Measurements from ENCODE around the gene UQCRHL.
A peak's percentile ranks its signal among the peaks of the same experiment; 100 is the strongest.
"Not testable (repeated sequence)": the region's sequence is repeated elsewhere in the genome, so short reads cannot be mapped to it uniquely, and the experiment has no call there.

UQCRHL gene

DNA sequence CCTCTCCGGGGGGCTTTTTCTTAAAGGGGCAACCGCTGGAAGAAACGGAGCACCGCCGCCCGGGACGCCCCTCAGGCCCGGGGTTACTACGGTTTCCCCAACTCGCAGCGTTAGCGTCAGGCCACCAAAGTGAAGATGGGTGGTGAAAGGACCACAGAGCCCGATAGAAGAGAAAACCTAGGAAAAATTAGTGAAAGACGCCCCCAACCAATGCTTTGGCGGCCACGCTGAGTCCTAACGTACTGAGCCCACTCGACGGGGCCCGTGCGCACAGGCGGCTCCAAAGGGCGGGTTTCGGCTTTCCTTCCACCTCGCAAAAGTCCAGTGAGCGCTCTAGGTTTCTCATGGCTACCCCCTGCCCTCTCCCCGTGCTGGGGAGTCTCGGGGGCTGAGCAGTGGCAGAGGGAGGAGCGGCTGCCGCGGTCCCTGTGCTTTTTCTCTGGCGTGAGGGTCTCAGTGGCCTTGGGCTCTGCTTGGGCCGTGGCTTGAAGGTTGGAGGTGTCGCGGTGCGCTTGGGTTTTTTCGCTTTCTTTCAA, 27.8 kb upstream of the UQCRHL start:
- DNase-seq, result peak; percentile 86

DNA sequence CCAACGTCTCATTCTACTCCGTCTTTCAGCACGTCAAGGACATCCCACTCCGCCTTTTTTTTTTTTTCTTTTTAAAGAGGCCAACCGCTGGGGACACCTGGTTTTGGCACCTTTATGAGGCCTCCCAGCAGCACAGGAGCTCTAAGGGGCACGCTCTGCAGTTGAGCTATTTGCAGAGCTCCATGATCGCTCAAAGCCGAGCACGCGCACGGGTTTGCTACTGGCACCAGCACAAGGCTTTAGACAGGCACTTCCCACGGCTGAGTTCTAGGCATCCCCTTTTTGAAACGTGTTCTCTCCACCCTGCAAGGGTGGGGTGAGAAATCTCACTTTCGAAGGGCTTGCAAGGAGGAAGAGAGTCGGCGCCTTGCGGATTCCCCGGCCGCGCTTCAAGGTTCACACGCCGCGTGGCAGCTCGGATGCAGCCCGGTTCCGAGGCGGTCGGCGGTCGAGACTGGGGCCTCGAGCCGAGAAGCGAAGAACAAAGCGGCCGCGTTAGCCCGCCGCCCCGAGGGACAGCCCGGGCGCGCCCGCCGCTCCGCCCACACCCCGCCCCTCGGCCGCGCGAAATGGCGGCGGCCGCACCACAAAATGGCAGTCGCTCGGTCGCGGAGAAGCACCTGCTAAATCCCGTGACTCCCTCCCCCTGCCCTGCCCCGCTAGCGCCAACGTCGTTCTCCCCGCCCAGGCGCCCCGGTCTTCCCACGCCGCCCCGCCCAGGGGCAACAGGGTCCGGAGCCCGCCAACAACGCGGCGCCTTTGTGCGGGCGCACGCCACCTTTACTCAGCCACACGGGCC, 27.2 kb upstream of the UQCRHL start:
- DNase-seq, result peak; percentile 97

DNA sequence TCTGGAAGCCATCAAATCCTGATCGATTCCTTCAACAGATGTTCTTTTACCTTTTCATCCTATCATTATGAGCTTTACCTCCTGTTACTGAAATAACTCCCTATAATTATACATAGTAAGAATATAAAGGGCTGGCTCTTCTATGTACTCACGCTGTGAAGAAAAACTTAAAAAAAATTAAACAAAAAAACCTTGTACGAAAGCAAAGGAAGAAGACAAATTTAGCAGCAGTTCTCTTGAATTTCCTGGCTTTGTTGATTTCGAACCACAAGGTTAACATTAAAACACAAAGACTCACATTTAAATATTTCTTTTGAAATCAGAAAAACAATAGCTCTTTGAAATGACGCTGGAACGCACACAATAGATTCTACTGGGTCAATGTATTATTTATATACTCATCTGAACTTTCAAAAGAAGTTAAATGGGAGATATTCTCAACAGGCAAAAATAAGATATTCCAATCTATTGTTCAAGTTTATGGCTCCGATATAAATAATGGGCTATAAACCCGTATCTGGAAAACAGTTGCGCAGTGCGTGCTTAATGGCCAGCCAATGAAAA, 26.5 kb upstream of the UQCRHL start:
- no peak for DNase-seq

- peak; percentile 93 for DNase-seq
Observed at GRCh38 chr1:15833069-15833679, 25.7 kb upstream of the UQCRHL start.

GRCh38 chr1:15830258-15830657, 22.8 kb upstream of the UQCRHL start:
- DNase-seq, result no peak

- DNase-seq, result not testable (repeated sequence)
Observed at GRCh38 chr1:15828931-15829330, 21.5 kb upstream of the UQCRHL start.

DNA sequence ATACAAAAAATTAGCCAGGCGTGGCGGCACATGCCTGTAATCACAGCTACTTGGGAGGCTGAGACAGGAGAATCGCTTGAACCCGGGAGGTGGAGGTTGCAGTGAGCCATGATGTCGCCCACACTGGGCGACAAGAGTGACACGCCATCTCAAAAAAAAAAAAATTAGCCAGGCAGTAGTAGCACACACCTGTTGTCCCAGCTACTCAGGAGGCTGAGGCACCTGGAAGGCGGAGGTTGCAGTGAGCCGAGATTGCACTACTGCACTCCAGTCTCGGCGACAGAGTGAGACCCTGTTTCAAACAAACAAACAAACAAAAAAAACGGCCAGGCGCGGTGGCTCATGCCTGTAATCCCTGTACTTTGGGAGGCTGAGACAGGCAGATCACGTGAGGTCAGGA, 20.1 kb upstream of the UQCRHL start:
- not testable (repeated sequence) for DNase-seq

- DNase-seq, result no peak
Observed at GRCh38 chr1:15826810-15827507, 19.5 kb upstream of the UQCRHL start.

GRCh38 chr1:15825800-15826199, 18.4 kb upstream of the UQCRHL start:
- DNase-seq, result no peak

- DNase-seq, result no peak
Observed at GRCh38 chr1:15820478-15820877, 13.0 kb upstream of the UQCRHL start.

GRCh38 chr1:15816674-15817073, 9.2 kb upstream of the UQCRHL start:
- no peak for DNase-seq

DNA sequence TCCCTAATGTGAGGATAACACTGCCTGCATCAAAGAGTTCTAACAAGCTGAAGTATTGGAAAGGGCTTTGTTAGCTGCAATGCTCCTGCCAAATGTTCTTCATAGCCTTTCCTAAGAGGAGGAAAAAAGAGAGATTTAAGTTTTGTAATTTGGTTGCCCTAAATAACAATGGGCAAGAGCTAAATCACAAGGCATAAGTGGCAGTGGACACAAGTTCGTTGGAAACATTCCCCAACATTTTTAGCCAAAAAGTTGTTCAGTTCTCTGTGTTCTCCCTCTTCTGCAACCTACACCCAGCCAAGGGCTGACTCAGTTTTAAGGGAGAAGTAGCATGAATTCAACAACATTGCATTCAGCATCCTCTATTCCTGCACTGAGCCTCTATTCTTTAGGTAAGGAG, 2.6 kb upstream of the UQCRHL start:
- DNase-seq, result no peak

DNA sequence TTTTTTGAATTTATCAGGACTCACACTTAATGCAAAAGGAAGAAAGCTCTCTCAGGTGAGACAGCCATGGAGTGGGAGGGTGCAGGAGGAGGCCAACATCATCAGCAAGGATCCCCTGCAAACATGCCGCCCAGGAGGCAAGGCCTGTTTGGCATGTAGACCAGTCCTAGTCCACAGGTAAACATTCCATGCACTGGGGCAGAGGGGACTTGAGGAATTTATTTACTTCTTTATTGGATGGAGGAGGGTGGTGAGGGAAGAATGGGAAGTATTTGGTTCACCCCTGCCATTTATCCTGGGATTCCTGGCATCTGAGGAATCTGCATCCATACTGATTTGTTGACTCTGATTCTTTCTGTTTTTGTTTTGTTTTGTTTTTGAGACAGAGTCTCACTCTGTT, 1.5 kb upstream of the UQCRHL start:
- DNase-seq, result no peak

- no peak for DNase-seq
Observed at GRCh38 chr1:15807121-15807520, 328 bp downstream of the UQCRHL start.

GRCh38 chr1:15804060-15804459, 3.4 kb downstream of the UQCRHL start:
- no peak for DNase-seq

GRCh38 chr1:15803380-15803779, 4.1 kb downstream of the UQCRHL start:
- peak; percentile 61 for DNase-seq

DNA sequence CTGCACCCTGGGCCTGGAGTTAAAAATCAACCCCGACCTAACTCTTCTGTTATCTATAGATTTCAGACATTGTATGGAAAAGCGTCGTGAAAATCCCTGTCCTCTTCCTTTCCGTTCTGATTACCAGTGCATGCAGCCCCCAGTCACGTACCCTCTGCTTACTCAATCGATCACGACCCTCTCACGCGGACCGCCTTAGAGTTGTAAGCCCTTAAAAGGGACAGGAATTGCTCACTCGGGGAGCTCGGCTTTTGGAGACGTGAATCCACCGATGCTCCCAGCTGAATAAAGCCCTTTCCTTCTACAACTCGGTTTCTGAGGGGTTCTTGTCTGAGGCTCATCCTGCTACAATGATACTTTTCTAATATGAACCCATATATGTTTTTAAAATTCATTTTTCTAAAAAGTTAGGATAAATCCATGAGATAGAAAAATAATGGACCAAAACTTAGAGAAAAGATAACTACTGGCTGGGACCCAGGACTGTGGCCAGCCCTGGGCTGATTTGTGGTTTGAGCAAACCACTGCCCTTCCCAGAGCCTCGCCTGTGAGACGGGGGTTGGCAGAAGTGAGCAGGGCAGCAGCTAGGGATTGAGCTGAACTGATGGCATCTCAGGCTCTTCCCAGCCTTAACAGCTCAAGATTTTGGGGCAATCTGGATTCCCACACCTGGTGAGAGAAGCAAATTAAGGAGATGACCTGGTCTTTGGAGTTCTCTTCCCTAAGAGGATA, 5.0 kb downstream of the UQCRHL start:
- DNase-seq, result no peak

GRCh38 chr1:15799928-15800835, 7.3 kb downstream of the UQCRHL start:
- peak; percentile 86 for DNase-seq

GRCh38 chr1:15799004-15799867, 8.2 kb downstream of the UQCRHL start:
- DNase-seq, result peak; percentile 30

DNA sequence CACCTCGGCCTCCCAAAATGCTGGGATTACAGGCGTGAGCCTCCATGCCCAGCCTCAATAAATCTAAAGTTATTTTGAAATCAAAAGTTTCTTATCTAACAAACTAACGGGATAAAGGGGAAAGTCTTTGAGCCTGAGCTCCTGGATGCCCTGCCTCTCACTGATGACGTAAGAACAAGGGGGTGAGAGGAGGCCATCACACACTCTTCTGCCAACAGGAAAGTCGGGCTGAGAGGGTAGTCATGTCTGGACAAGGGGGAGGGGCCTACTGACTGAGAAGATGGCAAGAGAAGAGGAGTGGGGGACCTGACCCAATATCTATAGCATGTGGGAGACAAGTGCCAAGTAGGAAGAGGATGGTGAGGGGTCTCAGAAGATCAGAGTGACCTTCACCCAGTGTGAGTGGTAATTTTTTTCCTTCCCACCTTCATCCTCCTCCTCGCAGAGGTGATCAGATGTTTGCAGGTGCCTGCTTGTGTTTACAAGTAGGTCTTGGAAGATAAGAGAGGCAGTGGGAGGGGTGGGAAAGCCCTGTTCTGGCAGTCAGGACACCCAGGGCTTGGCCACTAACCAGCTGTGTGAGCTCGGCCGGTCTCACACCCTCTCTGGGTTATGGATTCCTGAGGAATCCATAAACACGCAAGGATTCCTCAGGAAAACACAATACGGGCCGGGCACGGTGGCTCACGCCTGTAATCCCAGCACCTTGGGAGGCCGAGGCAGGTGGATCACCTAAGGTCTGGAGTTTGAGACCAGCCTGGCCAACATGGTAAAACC, 9.6 kb downstream of the UQCRHL start:
- no peak for DNase-seq
